Keratinocyte (primary cell): ENCODE measurements around the gene ELAVL2. TPM values are rescaled to one million over a fixed set of nuclear protein-coding genes. Genes with fewer than 3 reads are reported as not detected.

Experiments
- DNase-seq: peaks from one replicate; pipeline ENCODE4 v3.0.0-alpha.2; 2011; ENCODE audit warnings: low read depth, missing footprints, low spot score
- FAIRE-seq: peaks from 2 replicates; lab custom pipeline; 2011; peaks lifted over from hg19 to GRCh38; lab: Jason Lieb, UNC
- H2AFZ ChIP-seq: 2 replicates; pipeline ENCODE4 v1.6.0; 2012; ENCODE audit warnings: low read length, control low read depth, inconsistent platforms; ENCODE audit not compliant: control insufficient read depth
- H3K27ac ChIP-seq: 2 replicates; pipeline ENCODE4 v1.5.1; 2011; ENCODE audit warnings: low read length; ENCODE audit not compliant: control insufficient read depth, insufficient read depth
- H3K27me3 ChIP-seq: 3 replicates; pipeline ENCODE4 v1.6.0; 2011; ENCODE audit warnings: low read length; ENCODE audit not compliant: control insufficient read depth, insufficient read depth; ENCODE audit errors: extremely low read depth
- H3K36me3 ChIP-seq, 2 experiments: 2 replicates in 1 of 2; 3 replicates in 1 of 2; pipeline ENCODE4 v1.5.1; 2011; ENCODE audit warnings: low read length in 2 of 2, mild to moderate bottlenecking in 1 of 2; ENCODE audit not compliant: control insufficient read depth in 2 of 2, insufficient read depth in 2 of 2; ENCODE audit errors: extremely low read depth in 1 of 2
- H3K4me1 ChIP-seq: 3 replicates; pipeline ENCODE4 v1.5.1; 2011; ENCODE audit warnings: low read length; ENCODE audit not compliant: control insufficient read depth, insufficient read depth; ENCODE audit errors: extremely low read depth
- H3K4me2 ChIP-seq: 3 replicates; pipeline ENCODE4 v1.6.0; 2011; ENCODE audit warnings: low read depth, low read length; ENCODE audit not compliant: control insufficient read depth, insufficient read depth; ENCODE audit errors: extremely low read depth
- H3K4me3 ChIP-seq, 3 experiments: fragments of 200-600 bp in 1 of 3; sonication (generic) in 1 of 3; 2 replicates in 2 of 3; 3 replicates in 1 of 3; pipeline ENCODE4 v1.5.1; 2011 to 2016; ENCODE audit warnings: low read length in 3 of 3, mild to moderate bottlenecking in 3 of 3, control low read depth in 2 of 3, inconsistent platforms in 1 of 3, low read depth in 1 of 3, mixed read lengths in 1 of 3, mixed run types in 1 of 3, moderate library complexity in 1 of 3; ENCODE audit not compliant: control insufficient read depth in 2 of 3, insufficient read depth in 2 of 3; ENCODE audit errors: extremely low read depth in 1 of 3
- H3K79me2 ChIP-seq: 2 replicates; pipeline ENCODE4 v1.6.0; 2012; ENCODE audit warnings: low read length; ENCODE audit not compliant: control insufficient read depth, insufficient read depth
- H3K9ac ChIP-seq: 3 replicates; pipeline ENCODE4 v1.6.0; 2011; ENCODE audit warnings: low read length; ENCODE audit not compliant: control insufficient read depth, insufficient read depth; ENCODE audit errors: extremely low read depth
- H3K9me1 ChIP-seq: 3 replicates; pipeline ENCODE4 v1.6.0; 2011; ENCODE audit warnings: low read length; ENCODE audit not compliant: control insufficient read depth, insufficient read depth; ENCODE audit errors: extremely low read depth
- H3K9me3 ChIP-seq: 2 replicates; pipeline ENCODE4 v1.5.1; 2012; ENCODE audit warnings: low read depth, low read length; ENCODE audit not compliant: control insufficient read depth
- H4K20me1 ChIP-seq: 3 replicates; pipeline ENCODE4 v1.6.0; 2011; ENCODE audit warnings: low read length; ENCODE audit not compliant: control insufficient read depth, insufficient read depth; ENCODE audit errors: extremely low read depth
- CTCF ChIP-seq, 3 experiments: IDR thresholded peaks in 1 of 3; conservative IDR thresholded peaks in 1 of 3; optimal IDR thresholded peaks in 1 of 3; 2 replicates in 2 of 3; 3 replicates in 1 of 3; pipeline versions ENCODE3 to v1.5.1; 2011; ENCODE audit warnings: low read length in 3 of 3, mild to moderate bottlenecking in 3 of 3, moderate library complexity in 2 of 3, control low read depth in 1 of 3, inconsistent platforms in 1 of 3; ENCODE audit not compliant: insufficient read depth in 2 of 3; ENCODE audit errors: extremely low read depth in 1 of 3
- EZH2 ChIP-seq: IDR thresholded peaks from one replicate; pipeline ENCODE4 v1.6.1; 2012; ENCODE audit warnings: inconsistent platforms, mild to moderate bottlenecking, low read length, moderate library complexity
- dilution Hi-C: fragments of 300-500 bp; cut with MboI; formaldehyde crosslinking; loops from one replicate; pipeline ENCODE4 v1.7.0; 2020; ENCODE audit warnings: low sequenced_read_pairs; ENCODE audit not compliant: extremely low pct_ligation_motif_present
- polyA plus RNA-seq, 5 experiments: library from polyadenylated mRNA; depleted of rRNA in 3 of 5; stranded (reverse) in 3 of 5; stranded (forward) in 1 of 5; unstranded in 1 of 5; fragments of >200 nt; gene quantifications; 1 replicate in 1 of 5; 2 replicates in 3 of 5; 3 replicates in 1 of 5; pipeline versions ENCODE4 v1.2.1 to v1.2.3, GENCODE V29; 2011 to 2012; ENCODE audit warnings: missing spikeins in 2 of 5, low read depth in 1 of 5, low replicate concordance in 1 of 5

ELAVL2 gene
- polyA plus RNA-seq, 1 donor (not counting 4 experiments of a cell fraction or from before 2014, with no cell fraction given): 4.3 TPM

GRCh38 chr9:23665051-23665450, 161.0 kb downstream of the ELAVL2 start:
- Histone ChIP-seq H3K9ac (no peak overlapping the region), H3K27me3 (no peaks in the 10 kb centered on the region), H2AFZ (no peak overlapping the region), H3K4me1 (peaks cover 11% of the 10 kb centered on the region), H3K9me3 (no peaks in the 10 kb centered on the region), H3K9me1 (no peaks in the 10 kb centered on the region), H3K79me2 (no peaks in the 10 kb centered on the region), H3K4me2 (no peak overlapping the region), H4K20me1 (no peaks in the 10 kb centered on the region), H3K4me3 (no peak overlapping the region), H3K36me3 (peaks cover 0 to 5% of the 10 kb centered on the region in 2 experiments), H3K27ac (no peak overlapping the region)
- TF ChIP-seq CTCF (optimal IDR thresholded peaks at IDR 0.05 in 1 of 3, IDR thresholded peaks at IDR 0.05 in 1 of 3, conservative IDR thresholded peaks at IDR 0.05 in 1 of 3; ENCODE audit: extremely low read depth in 1 of 3, insufficient read depth in 2 of 3, low read length in 3 of 3): no peak
- no peak for TF ChIP-seq EZH2
- FAIRE-seq (no peak), DNase-seq (no peak)
- dilution Hi-C loops: no loop called here

GRCh38 chr9:23663946-23664345, 162.1 kb downstream of the ELAVL2 start:
- H3K4me1 ChIP-seq: peaks cover 15% of the 10 kb centered on the region
- no peak overlapping the region for H3K9ac ChIP-seq
- H4K20me1 ChIP-seq: no peaks in the 10 kb centered on the region
- DNase-seq: no peak
- no peak overlapping the region for H3K27ac ChIP-seq
- no peak overlapping the region for H3K4me2 ChIP-seq
- H3K9me1 ChIP-seq: no peaks in the 10 kb centered on the region
- no peak for TF ChIP-seq CTCF (optimal IDR thresholded peaks at IDR 0.05 in 1 of 3, IDR thresholded peaks at IDR 0.05 in 1 of 3, conservative IDR thresholded peaks at IDR 0.05 in 1 of 3; ENCODE audit: extremely low read depth in 1 of 3, insufficient read depth in 2 of 3, low read length in 3 of 3)
- dilution Hi-C loops: no loop called here
- no peak overlapping the region for H3K4me3 ChIP-seq
- H3K36me3 ChIP-seq: peaks cover 0 to 5% of the 10 kb centered on the region in 2 experiments
- FAIRE-seq: no peak
- H2AFZ ChIP-seq: no peak overlapping the region
- no peaks in the 10 kb centered on the region for H3K79me2 ChIP-seq
- H3K9me3 ChIP-seq: no peaks in the 10 kb centered on the region
- no peaks in the 10 kb centered on the region for H3K27me3 ChIP-seq
